Ovary (tissue), 9 donors: ENCODE measurements around the gene SSRP1. TPM values are rescaled to one million over a fixed set of nuclear protein-coding genes. Genes with fewer than 3 reads are reported as not detected.
"Not testable (repeated sequence)": the region's sequence is repeated elsewhere in the genome, so short reads cannot be mapped to it uniquely, and the experiment has no call there.

Experiments used
- DNase-seq, 5 donors: peaks; one replicate each; pipeline ENCODE4 v3.0.0-alpha.2; 2019 to 2020
- H3K27ac ChIP-seq, 2 donors: fragments of 200-600 bp; one replicate each; pipeline versions ENCODE4 v1.5.1 to v1.8.0; 2019 to 2022
- H3K27me3 ChIP-seq: fragments of 200-600 bp; one replicate; pipeline ENCODE4 v1.8.0; 2022
- H3K36me3 ChIP-seq: fragments of 200-600 bp; sonication (generic); one replicate; pipeline ENCODE4 v1.5.1; 2019
- H3K4me1 ChIP-seq: one replicate; pipeline ENCODE4 v1.8.1; 2013; ENCODE audit warnings: mild to moderate bottlenecking, moderate library complexity; ENCODE audit not compliant: insufficient read depth
- H3K4me3 ChIP-seq: fragments of 200-600 bp; sonication (generic); one replicate; pipeline ENCODE4 v1.5.1; 2017
- H3K9me3 ChIP-seq, 2 donors: fragments of 200-600 bp in 1 of 2; sonication (generic) in 1 of 2; one replicate each; pipeline versions ENCODE4 v1.5.1 to v1.8.1; 2013 to 2019; ENCODE audit warnings: mild to moderate bottlenecking in 1 of 2, moderate library complexity in 1 of 2
- CTCF ChIP-seq, 3 donors: fragments of 450-650 bp in 2 of 3; fragments of 200-600 bp in 1 of 3; IDR thresholded peaks; one replicate each; pipeline versions ENCODE4 v1.5.1 to v1.8.0; 2016 to 2022; ENCODE audit warnings: antibody characterized with exemption in 3 of 3, mild to moderate bottlenecking in 1 of 3
- EP300 ChIP-seq: sonication (generic); formaldehyde crosslinking; IDR thresholded peaks from one replicate; pipeline ENCODE4 v1.6.1; 2017; ENCODE audit warnings: antibody characterized with exemption
- POLR2A ChIP-seq: fragments of 450-650 bp; IDR thresholded peaks from one replicate; pipeline ENCODE4 v1.6.1; 2017; ENCODE audit warnings: antibody characterized with exemption, mild to moderate bottlenecking, moderate library complexity
- WGBS, 3 donors: extraction: QIAGEN DNeasy Blood & Tissue Kit in 1 of 3; methylation state at CpG; one replicate each; pipeline versions ENCODE4 v1.1.5 to v1.1.7; 2013 to 2017; 5-methylcytosine and 5-hydroxymethylcytosine counted together
- intact Hi-C, 4 donors: fragments of 100-400 bp; cut with DNase I; formaldehyde crosslinking; loops; one replicate each; pipeline versions ENCODE4 v1.11.0 to v1.15.1; 2022 to 2023
- polyA plus RNA-seq, 2 donors: library from polyadenylated mRNA; stranded (reverse); fragments of 200-250 nt in 1 of 2; fragments of 350-450 nt in 1 of 2; fragmentation: Illumina TruSeq in 1 of 2; extraction: RNeasy Lipid Tissue Mini Kit (QIAGEN cat#74804) in 1 of 2; gene quantifications; one replicate each; pipeline ENCODE4 v1.2.3, GENCODE V29; 2013 to 2014
- total RNA-seq, 7 donors: library from RNA; depleted of rRNA in 2 of 7; stranded (reverse); fragments of >200 nt in 2 of 7; fragmentation: NEBNext Ultra II Directional in 3 of 7; extraction: Animal tissue kit (Norgen Biotek cat#: 25700) in 3 of 7; gene quantifications; one replicate each; pipeline versions ENCODE4 v1.1.0 to v1.2.4, GENCODE V29; 2016 to 2023
- donor health status: DM: no; HTN: no; CAD: no; lungs with moderate emphysema.
- donor health status: DM: no; HTN: no; CAD: no.
- donor health status: Bipolar disorder and iron deficiency.
- donor health status: DM: yes; HTN: yes; CAD: no.
- donor health status: DM: no; HTN: no; CAD: no.
- donor health status: DM: yes; HTN: yes; CAD: no.

The SSRP1 gene
- total and polyA plus RNA-seq, 9 donors: 43.3 to 134 (median 87.7) TPM

- 96 to 98% (median 97%) methylated on average over 5 of the region's 5 CpGs for WGBS, 3 donors
- Histone ChIP-seq H3K36me3 (peaks cover 8% of the 10 kb centered on the region), H3K4me3 (no peak overlapping the region), H3K9me3 (peaks cover 0 to 19% of the 10 kb centered on the region in 2 donors), H3K27me3 (no peaks in the 10 kb centered on the region), H3K27ac (no peak overlapping the region), H3K4me1 (peaks cover 2% of the 10 kb centered on the region)
- TF ChIP-seq CTCF (IDR thresholded peaks at IDR 0.05) (no peak), POLR2A (no peak), EP300 (no peak)
- intact Hi-C loops: no loop called here
- DNase-seq: no peak
Measured at GRCh38 chr11:57299150-57299737, 36.4 kb downstream of the SSRP1 start.

GRCh38 chr11:57297221-57297620, 38.5 kb downstream of the SSRP1 start:
- WGBS, 3 donors: 78 to 83% (median 81%) methylated on average over 2 of the region's 2 CpGs
- H3K9me3 ChIP-seq: peaks cover 0 to 19% of the 10 kb centered on the region in 2 donors
- H3K27ac ChIP-seq: no peak overlapping the region
- no peak overlapping the region for H3K4me3 ChIP-seq
- peaks cover 8% of the 10 kb centered on the region for H3K36me3 ChIP-seq
- intact Hi-C loops: no loop called here
- H3K4me1 ChIP-seq: no peaks in the 10 kb centered on the region
- DNase-seq: no peak
- TF ChIP-seq POLR2A: no peak
- TF ChIP-seq EP300: no peak
- TF ChIP-seq CTCF (IDR thresholded peaks at IDR 0.05): no peak
- H3K27me3 ChIP-seq: no peaks in the 10 kb centered on the region

- H3K4me3 ChIP-seq, H3K27me3 ChIP-seq, H3K36me3 ChIP-seq, H3K4me1 ChIP-seq, intact Hi-C loops, H3K27ac ChIP-seq, DNase-seq: not testable (repeated sequence)
- WGBS, 3 donors: 90 to 94% (median 90%) methylated on average over 3 of the region's 3 CpGs
- H3K9me3 ChIP-seq: peaks cover 0 to 19% of the 10 kb centered on the region in 2 donors
Measured at GRCh38 chr11:57296205-57296604, 39.5 kb downstream of the SSRP1 start.

GRCh38 chr11:57294225-57295131, 41.2 kb downstream of the SSRP1 start:
- no peaks in the 10 kb centered on the region for H3K4me1 ChIP-seq
- intact Hi-C loops: no loop called here
- H3K27ac ChIP-seq: no peak overlapping the region
- no peak for DNase-seq
- H3K4me3 ChIP-seq: no peak overlapping the region
- 64 to 79% (median 78%) methylated on average over 2 of the region's 2 CpGs for WGBS, 3 donors
- H3K36me3 ChIP-seq: peaks cover 7% of the 10 kb centered on the region
- H3K9me3 ChIP-seq: peaks cover 0 to 9% of the 10 kb centered on the region in 2 donors
- TF ChIP-seq EP300 (no peak), POLR2A (no peak), CTCF (IDR thresholded peaks at IDR 0.05) (no peak)
- no peaks in the 10 kb centered on the region for H3K27me3 ChIP-seq

- Histone ChIP-seq H3K9me3 (no peaks in the 10 kb centered on the region), H3K27me3 (no peaks in the 10 kb centered on the region), H3K4me1 (peaks cover 6% of the 10 kb centered on the region), H3K27ac (no peak overlapping the region), H3K4me3 (no peak overlapping the region), H3K36me3 (no peaks in the 10 kb centered on the region)
- intact Hi-C loops: no loop called here
- TF ChIP-seq POLR2A (no peak), EP300 (no peak)
- DNase-seq: no peak
- WGBS, 3 donors: 24 to 39% (median 33%) methylated on average over 1 of the region's 1 CpG
Measured at GRCh38 chr11:57290288-57290687, 45.4 kb downstream of the SSRP1 start.
